ENCODE results near the gene MYL10.

The MYL10 gene

GRCh38 chr7:101629171-101629570, at the start of gene MYL10:
Gene MYL10, minus strand, starts transcription at chr7:101629296. Its CDS starts 178 bp downstream, at chr7:101629118.
- no peak for DNase-seq (ENCODE audit: low spot score)

- no peak for DNase-seq (ENCODE audit: low spot score)
These were observed 49.6 kb upstream of the MYL10 start for GRCh38 chr7:101678658-101679057.

DNA sequence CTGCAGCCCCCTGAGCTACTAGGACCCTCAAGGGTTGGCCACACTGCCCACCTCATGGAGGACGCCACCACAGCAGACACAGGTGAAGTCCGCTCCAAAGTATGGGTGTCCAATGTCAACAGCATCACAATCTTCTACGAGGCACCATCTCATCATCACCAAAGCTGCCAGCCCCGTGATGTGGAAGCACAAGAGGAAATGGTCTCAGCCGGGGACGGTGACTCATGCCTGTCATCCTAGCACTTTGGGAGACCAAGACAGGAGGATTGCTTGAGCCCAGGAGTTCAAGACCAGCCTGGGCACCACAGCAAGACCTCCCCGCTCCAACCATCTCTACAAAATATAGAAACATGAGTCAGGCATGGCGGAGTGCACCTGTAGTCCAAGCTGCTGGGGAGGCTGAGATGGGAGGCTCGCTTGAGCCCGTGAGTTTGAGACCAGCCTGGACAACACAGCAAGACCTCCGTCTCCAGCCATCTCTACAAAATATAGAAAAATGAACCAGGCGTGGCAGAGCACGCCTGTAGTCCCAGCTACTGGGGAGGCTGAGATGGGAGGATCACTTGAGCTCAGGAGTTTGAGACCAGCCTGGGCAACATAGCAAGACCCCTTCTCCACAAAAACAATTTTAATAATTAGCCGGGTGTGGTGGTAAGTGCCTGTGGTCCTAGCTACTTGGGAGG, 48.8 kb upstream of the MYL10 start:
- DNase-seq (ENCODE audit: low spot score): peak; percentile 42

DNA sequence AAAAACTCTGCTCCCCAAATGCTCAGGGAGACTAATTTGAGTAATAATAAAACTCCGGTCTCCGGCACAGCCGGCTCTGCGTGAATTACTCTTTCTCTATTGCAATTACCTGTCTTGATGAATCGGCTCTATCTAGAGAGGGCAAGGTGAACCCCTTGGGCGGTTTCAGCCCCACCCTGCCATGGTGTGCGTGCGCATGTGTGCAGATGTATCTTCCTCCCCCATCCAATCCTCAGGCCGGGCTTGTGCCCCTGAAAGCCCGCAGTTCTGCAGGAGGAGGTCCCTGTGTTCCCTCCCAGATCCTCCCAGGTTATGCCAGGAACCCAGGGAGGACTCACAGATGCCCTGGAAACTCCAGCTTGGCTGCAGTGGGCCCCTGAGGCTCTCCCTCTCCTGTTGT, 48.3 kb upstream of the MYL10 start:
- DNase-seq (ENCODE audit: low spot score): no peak

GRCh38 chr7:101676956-101677355, 47.9 kb upstream of the MYL10 start:
- DNase-seq (ENCODE audit: low spot score): no peak

- DNase-seq (ENCODE audit: low spot score): no peak
These were observed 47.0 kb upstream of the MYL10 start for GRCh38 chr7:101676062-101676598.

GRCh38 chr7:101674439-101674838, 45.3 kb upstream of the MYL10 start:
- no peak for DNase-seq (ENCODE audit: low spot score)

- no peak for DNase-seq (ENCODE audit: low spot score)
These were observed 44.9 kb upstream of the MYL10 start for GRCh38 chr7:101673951-101674350.

- DNase-seq (ENCODE audit: low spot score): no peak
These were observed 44.2 kb upstream of the MYL10 start for GRCh38 chr7:101673315-101673714.

DNA sequence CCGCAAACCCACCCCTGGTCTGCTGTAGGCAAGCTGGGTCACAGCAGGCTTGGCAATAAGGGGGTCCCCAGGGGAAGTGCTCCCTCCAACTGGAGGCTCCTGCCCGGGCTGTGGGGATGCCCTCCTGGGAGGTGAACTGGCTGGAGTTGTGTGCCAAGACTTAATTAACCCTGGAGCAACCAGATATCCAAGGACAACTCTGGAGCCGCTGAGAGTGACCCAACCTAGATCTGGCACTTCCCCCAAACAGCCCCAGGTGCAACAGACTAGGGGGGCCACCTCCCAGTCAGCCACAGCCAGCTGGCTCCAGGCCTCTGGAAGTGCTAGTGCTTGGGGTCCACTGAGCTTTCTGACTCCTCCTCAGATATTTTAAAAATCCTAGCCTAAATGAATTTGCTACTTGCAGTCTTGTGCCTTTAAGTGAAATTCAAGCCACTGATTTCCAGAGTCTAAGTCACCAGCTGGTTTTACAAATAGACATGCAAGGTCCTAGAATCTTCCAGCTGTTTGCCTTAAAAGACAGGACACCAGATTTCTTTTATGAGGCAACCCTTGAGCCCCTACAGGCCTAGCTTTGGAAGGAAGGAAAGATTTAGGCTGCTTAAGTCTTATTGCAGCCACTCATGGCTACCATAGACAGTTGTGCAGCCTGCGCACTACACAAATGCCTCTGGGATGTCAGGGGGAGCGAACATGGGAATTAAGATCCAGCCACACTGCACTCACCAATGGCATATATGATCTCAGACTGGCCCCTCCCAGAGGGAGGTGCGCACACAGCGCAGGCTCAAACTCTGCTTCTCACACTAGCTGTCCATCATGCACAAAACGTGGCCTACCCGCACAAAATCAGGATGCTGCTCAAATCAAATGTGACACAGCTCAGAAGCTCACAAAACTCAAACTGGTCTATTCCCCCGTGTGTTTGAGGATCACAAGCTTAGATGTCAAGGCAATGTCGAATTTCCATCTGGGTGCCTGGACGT, 42.6 kb upstream of the MYL10 start:
- DNase-seq (ENCODE audit: low spot score): no peak

GRCh38 chr7:101669307-101669706, 40.2 kb upstream of the MYL10 start:
- DNase-seq (ENCODE audit: low spot score): no peak

GRCh38 chr7:101668726-101669125, 39.6 kb upstream of the MYL10 start:
- no peak for DNase-seq (ENCODE audit: low spot score)

GRCh38 chr7:101667920-101668319, 38.8 kb upstream of the MYL10 start:
- no peak for DNase-seq (ENCODE audit: low spot score)

- DNase-seq (ENCODE audit: low spot score): no peak
These were observed 38.3 kb upstream of the MYL10 start for GRCh38 chr7:101667399-101667798.

DNA sequence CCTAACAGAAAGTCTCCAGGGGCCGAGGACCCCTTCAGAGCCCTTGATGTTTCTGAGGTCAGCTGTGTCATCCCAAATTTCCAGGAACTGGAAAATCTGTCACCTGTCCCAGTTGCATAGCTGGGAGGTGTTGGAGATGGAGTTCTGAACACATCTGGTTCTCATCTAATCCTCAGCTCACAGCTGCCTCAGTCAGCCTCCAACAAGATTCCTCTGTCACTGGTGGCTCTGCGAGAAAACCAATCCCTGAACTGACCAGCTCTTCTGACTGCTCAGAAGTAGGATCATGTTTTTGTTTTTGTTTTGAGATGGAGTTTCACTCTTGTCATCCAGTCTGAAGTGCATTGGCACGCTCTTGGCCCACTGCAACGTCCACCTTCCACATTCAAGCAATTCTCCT, 37.6 kb upstream of the MYL10 start:
- no peak for DNase-seq (ENCODE audit: low spot score)

DNA sequence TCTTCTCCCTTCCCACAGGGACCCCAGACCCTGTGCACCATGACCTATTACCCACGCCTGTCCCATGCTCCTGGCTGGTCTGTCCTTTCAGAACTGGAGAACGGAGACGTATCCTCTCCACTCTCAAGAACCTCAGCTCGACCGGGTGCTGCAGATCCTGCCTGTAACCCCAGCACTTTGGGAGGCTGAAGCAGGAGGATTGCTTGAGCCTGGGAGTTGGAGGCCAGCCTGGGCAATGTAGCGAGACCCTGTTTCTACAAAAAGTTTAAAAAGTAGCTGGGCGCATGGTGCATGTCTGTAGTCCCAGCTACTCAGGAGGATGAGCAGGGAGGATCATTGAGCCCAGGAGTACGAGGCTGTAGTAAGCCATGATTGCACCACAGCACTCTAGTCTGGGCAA, 37.2 kb upstream of the MYL10 start:
- no peak for DNase-seq (ENCODE audit: low spot score)

GRCh38 chr7:101664893-101665471, 35.9 kb upstream of the MYL10 start:
- no peak for DNase-seq (ENCODE audit: low spot score)

GRCh38 chr7:101664436-101664835, 35.3 kb upstream of the MYL10 start:
- DNase-seq (ENCODE audit: low spot score): no peak

GRCh38 chr7:101663747-101664146, 34.7 kb upstream of the MYL10 start:
- no peak for DNase-seq (ENCODE audit: low spot score)

- no peak for DNase-seq (ENCODE audit: low spot score)
These were observed 33.4 kb upstream of the MYL10 start for GRCh38 chr7:101662447-101662998.

GRCh38 chr7:101659706-101660105, 30.6 kb upstream of the MYL10 start:
- no peak for DNase-seq (ENCODE audit: low spot score)

DNA sequence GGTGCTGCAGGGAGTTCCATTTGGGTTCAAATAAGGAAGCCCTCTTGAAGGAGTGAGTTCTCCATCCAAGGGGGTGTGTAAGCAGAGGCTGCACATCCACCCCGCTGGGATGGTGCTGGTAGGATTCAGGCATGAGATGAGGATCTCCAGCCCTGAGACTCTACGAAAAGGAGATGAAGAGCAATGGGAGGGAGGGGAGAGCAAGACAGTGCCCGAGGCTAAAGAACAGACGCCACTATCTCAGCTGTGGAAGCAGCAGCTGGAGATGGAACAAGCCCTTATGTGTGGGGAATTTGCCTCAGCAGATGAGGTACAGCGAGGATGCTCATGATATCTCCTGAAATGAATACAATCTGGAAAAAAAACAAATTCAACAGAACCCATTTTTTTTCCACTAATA, 28.1 kb upstream of the MYL10 start:
- DNase-seq (ENCODE audit: low spot score): no peak

All from kidney capillary endothelial cell (primary cell).